Activated T-helper 1 cell treated with anti-CD3 and anti-CD28 coated beads, Interleukin-12 subunit alpha, Interleukin-12 subunit beta, Interleukin-2, Interleukin-4 antibody, amounts not matched to agents 30 ng/mL and 10 ng/mL and 1 ng/mL, durations not matched to agents 14 hours and 24 hours and 36 hours (primary cell): Measurements from ENCODE around the gene TBL1X. TPM values are rescaled to one million over a fixed set of nuclear protein-coding genes. Genes with fewer than 3 reads are reported as not detected.

ENCODE experiments used
- DNase-seq: peaks from one replicate; pipeline ENCODE4 v3.0.0; 2021; ENCODE audit warnings: low spot score
- H3K27ac Mint-ChIP-seq: one replicate; pipeline ENCODE4 v1.8.0; 2021; ENCODE audit warnings: mild to moderate bottlenecking, mixed read lengths
- H3K27me3 Mint-ChIP-seq: one replicate; pipeline ENCODE4 v1.8.0; 2022; ENCODE audit warnings: mild to moderate bottlenecking, moderate library complexity, mixed read lengths; ENCODE audit not compliant: insufficient read depth
- H3K36me3 Mint-ChIP-seq: one replicate; pipeline ENCODE4 v1.8.0; 2021; ENCODE audit warnings: low read depth, mixed read lengths
- H3K4me1 Mint-ChIP-seq: one replicate; pipeline ENCODE4 v1.8.0; 2021; ENCODE audit warnings: low read depth, mixed read lengths
- H3K4me3 Mint-ChIP-seq: one replicate; pipeline ENCODE4 v1.8.0; 2021; ENCODE audit warnings: mild to moderate bottlenecking, moderate library complexity, mixed read lengths
- H3K9me3 Mint-ChIP-seq: one replicate; pipeline ENCODE4 v1.8.0; 2021; ENCODE audit warnings: mixed read lengths
- intact Hi-C: fragments of 100-400 bp; cut with micrococcal nuclease; formaldehyde crosslinking; loops from one replicate; pipeline ENCODE4 v1.15.1; 2024
- total RNA-seq: library from RNA; stranded (reverse); gene quantifications from 2 replicates; pipeline ENCODE4 v1.2.3, GENCODE V29; 2022

TBL1X gene
- total RNA-seq, 1 donor from 2014 or later: 24.0 TPM

DNA sequence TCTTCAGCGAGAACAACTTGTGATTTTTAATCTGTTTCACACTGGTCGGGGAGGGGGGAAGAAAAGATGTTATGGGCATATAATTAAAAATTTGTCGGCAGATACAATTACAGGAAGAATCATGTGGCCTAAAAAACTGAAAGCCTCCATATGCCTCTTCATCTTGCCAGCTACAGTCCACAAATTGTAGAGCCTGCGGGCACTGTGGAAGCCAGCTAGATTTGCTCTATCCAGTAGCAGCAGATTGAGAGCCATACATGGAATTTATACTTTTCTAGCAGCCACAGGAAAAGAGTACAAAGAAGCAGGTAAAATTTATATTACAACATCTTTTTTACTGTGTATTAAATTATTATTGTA lies 147.3 kb downstream of the TBL1X start:
- no peaks in the 10 kb centered on the region for H3K4me1 Mint-ChIP-seq
- no peaks in the 10 kb centered on the region for H3K9me3 Mint-ChIP-seq
- intact Hi-C loops: no loop called here
- H3K36me3 Mint-ChIP-seq: no peaks in the 10 kb centered on the region
- H3K4me3 Mint-ChIP-seq: no peak overlapping the region
- DNase-seq: no peak
- H3K27me3 Mint-ChIP-seq: no peaks in the 10 kb centered on the region
- H3K27ac Mint-ChIP-seq: no peak overlapping the region

GRCh38 chrX:9614016-9614415 lies 149.2 kb downstream of the TBL1X start:
- no peaks in the 10 kb centered on the region for H3K9me3 Mint-ChIP-seq
- intact Hi-C loops: no loop called here
- H3K4me1 Mint-ChIP-seq: no peaks in the 10 kb centered on the region
- no peak overlapping the region for H3K4me3 Mint-ChIP-seq
- no peaks in the 10 kb centered on the region for H3K36me3 Mint-ChIP-seq
- DNase-seq: no peak
- no peaks in the 10 kb centered on the region for H3K27me3 Mint-ChIP-seq
- no peak overlapping the region for H3K27ac Mint-ChIP-seq

- H3K36me3 Mint-ChIP-seq: no peaks in the 10 kb centered on the region
- peak overlapping the region; percentile 16 for H3K27ac Mint-ChIP-seq
- peaks cover 18% of the 10 kb centered on the region for H3K4me1 Mint-ChIP-seq
- DNase-seq: no peak
- H3K9me3 Mint-ChIP-seq: no peaks in the 10 kb centered on the region
- H3K4me3 Mint-ChIP-seq: no peak overlapping the region
- peaks cover 2% of the 10 kb centered on the region for H3K27me3 Mint-ChIP-seq
- intact Hi-C loops: no loop called here
These were observed 154.3 kb downstream of the TBL1X start for GRCh38 chrX:9619133-9619532.

DNA sequence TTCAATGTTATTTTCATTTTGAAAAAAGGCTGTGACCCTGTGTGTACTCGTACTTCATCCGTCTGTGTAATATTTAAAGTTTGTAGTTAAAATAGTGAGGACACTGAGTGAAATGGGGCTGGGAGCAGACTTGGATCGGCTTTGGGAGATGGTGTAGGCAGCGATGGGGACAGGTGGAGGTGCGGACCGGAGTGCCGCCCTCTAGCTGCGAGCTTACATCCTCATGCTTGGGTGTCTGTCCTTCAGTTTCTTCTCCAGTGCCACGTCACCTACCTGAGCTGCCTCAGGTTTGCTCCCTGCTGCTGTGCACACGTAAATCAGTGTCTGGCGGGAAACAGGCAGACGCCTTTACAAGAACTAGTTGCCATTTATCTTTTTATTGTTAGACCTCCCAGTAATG lies 154.7 kb downstream of the TBL1X start:
- Mint-ChIP-seq H3K4me1 (peaks cover 23% of the 10 kb centered on the region), H3K27ac (peak overlapping the region; percentile 16), H3K36me3 (no peaks in the 10 kb centered on the region), H3K27me3 (peaks cover 2% of the 10 kb centered on the region), H3K9me3 (no peaks in the 10 kb centered on the region), H3K4me3 (no peak overlapping the region)
- intact Hi-C loops: no loop called here
- no peak for DNase-seq

GRCh38 chrX:9622128-9622527 lies 157.3 kb downstream of the TBL1X start:
- intact Hi-C loops: loop anchor here (1.0 to 5.0 kb wide), 2 partner anchors 55 to 165 kb away; no protein-coding TSS in a partner anchor
- no peak overlapping the region for H3K4me3 Mint-ChIP-seq

GRCh38 chrX:9626379-9626778 lies 161.5 kb downstream of the TBL1X start:
- Mint-ChIP-seq H3K4me3 (no peak overlapping the region), H3K27ac (no peak overlapping the region), H3K9me3 (no peaks in the 10 kb centered on the region), H3K4me1 (peaks cover 25% of the 10 kb centered on the region), H3K36me3 (peaks cover 2% of the 10 kb centered on the region), H3K27me3 (peaks cover 2% of the 10 kb centered on the region)
- intact Hi-C loops: no loop called here
- no peak for DNase-seq

More at GRCh38 chrX:9622128-9622527, 157.3 kb downstream of the TBL1X start:
- Mint-ChIP-seq H3K27me3 (peaks cover 2% of the 10 kb centered on the region), H3K9me3 (no peaks in the 10 kb centered on the region), H3K36me3 (no peaks in the 10 kb centered on the region), H3K27ac (no peak overlapping the region), H3K4me1 (peaks cover 31% of the 10 kb centered on the region)
- DNase-seq: no peak

- intact Hi-C loops: no loop called here
- Mint-ChIP-seq H3K27ac (no peak overlapping the region), H3K4me3 (no peak overlapping the region), H3K27me3 (no peaks in the 10 kb centered on the region), H3K36me3 (peaks cover 2% of the 10 kb centered on the region), H3K9me3 (no peaks in the 10 kb centered on the region), H3K4me1 (peaks cover 17% of the 10 kb centered on the region)
- DNase-seq: no peak
These were observed 163.1 kb downstream of the TBL1X start for GRCh38 chrX:9627922-9628321.

GRCh38 chrX:9628779-9629493 lies 164.1 kb downstream of the TBL1X start:
- Mint-ChIP-seq H3K4me3 (no peak overlapping the region), H3K4me1 (peaks cover 15% of the 10 kb centered on the region), H3K27me3 (no peaks in the 10 kb centered on the region), H3K9me3 (no peaks in the 10 kb centered on the region), H3K36me3 (peaks cover 2% of the 10 kb centered on the region), H3K27ac (no peak overlapping the region)
- DNase-seq: no peak
- intact Hi-C loops: no loop called here

- peaks cover 2% of the 10 kb centered on the region for H3K36me3 Mint-ChIP-seq
- intact Hi-C loops: no loop called here
These were observed 169.7 kb downstream of the TBL1X start for GRCh38 chrX:9634551-9634950.

GRCh38 chrX:9635368-9635767 lies 170.5 kb downstream of the TBL1X start:
- Mint-ChIP-seq H3K4me1 (peaks cover 7% of the 10 kb centered on the region), H3K4me3 (no peak overlapping the region), H3K27me3 (no peaks in the 10 kb centered on the region), H3K27ac (no peak overlapping the region), H3K9me3 (no peaks in the 10 kb centered on the region), H3K36me3 (peaks cover 2% of the 10 kb centered on the region)
- DNase-seq: no peak
- intact Hi-C loops: no loop called here

More at GRCh38 chrX:9634551-9634950, 169.7 kb downstream of the TBL1X start:
- Mint-ChIP-seq H3K27me3 (no peaks in the 10 kb centered on the region), H3K4me3 (no peak overlapping the region), H3K27ac (no peak overlapping the region), H3K9me3 (no peaks in the 10 kb centered on the region), H3K4me1 (peaks cover 7% of the 10 kb centered on the region)
- no peak for DNase-seq

DNA sequence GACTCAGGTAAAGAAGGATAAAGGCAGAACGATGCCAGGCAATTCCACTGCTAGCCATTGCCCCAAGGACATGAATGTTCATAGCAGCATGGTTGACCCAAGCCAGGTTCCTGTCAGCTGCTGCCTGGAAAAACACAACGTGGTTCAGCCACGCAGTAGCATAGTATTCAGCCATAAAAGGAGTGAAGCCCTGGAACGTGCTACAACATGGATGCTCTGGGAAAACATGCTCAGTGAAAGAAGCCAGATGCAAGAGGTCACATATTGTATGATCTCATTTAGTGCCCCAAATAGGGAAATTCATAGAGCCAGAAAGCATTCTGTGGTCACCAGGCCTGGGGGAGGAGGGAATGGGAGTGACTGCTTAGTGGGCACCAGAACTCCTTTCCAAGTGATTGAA lies 170.9 kb downstream of the TBL1X start:
- intact Hi-C loops: no loop called here
- peaks cover 2% of the 10 kb centered on the region for H3K36me3 Mint-ChIP-seq
- no peak for DNase-seq

GRCh38 chrX:9638871-9639270 lies 174.0 kb downstream of the TBL1X start:
- H3K36me3 Mint-ChIP-seq: peaks cover 7% of the 10 kb centered on the region
- H3K27ac Mint-ChIP-seq: no peak overlapping the region
- no peak for DNase-seq
- no peak overlapping the region for H3K4me3 Mint-ChIP-seq
- H3K9me3 Mint-ChIP-seq: no peaks in the 10 kb centered on the region
- intact Hi-C loops: no loop called here
- H3K27me3 Mint-ChIP-seq: no peaks in the 10 kb centered on the region
- peaks cover 19% of the 10 kb centered on the region for H3K4me1 Mint-ChIP-seq

More for the DNA sequence above, 170.9 kb downstream of the TBL1X start:
- Mint-ChIP-seq H3K4me1 (peaks cover 7% of the 10 kb centered on the region), H3K27me3 (no peaks in the 10 kb centered on the region), H3K9me3 (no peaks in the 10 kb centered on the region), H3K4me3 (no peak overlapping the region), H3K27ac (no peak overlapping the region)

DNA sequence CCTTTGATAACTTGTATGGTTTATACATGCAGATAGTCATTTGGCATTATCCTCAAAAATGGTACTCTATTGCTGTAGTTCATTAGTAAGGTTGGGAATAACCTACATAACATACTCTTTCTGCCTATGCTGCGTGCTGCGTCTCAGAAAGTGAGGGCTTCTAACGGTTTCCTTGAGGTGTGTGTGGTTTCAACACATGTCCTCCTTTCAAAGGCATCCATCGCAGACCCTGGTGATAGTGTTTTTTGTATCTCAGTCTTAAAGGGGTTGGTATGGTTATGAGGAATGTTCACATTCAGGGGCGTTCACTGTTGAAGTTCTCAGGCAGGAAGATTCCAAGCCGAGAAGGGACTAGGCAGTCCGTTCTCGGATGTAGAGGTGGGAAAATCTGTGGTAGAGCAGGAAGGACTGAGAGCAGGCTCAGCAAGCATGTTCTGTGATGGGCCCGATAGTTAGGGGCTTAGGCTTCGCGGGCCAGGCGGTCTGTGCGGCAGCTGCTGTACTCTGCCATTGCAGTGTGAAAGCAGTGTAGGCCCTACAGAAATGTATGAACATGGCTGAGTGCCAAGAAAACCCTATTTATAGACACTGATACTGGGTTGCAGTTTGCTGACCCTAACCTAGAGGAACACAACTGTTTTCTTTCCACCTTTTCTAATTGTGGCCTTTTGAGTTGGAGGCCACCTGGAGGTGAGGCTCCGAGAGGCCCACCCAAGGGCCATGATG lies 177.6 kb downstream of the TBL1X start:
- H3K4me3 Mint-ChIP-seq: no peak overlapping the region
- DNase-seq: no peak
- no peak overlapping the region for H3K27ac Mint-ChIP-seq
- intact Hi-C loops: no loop called here
- H3K4me1 Mint-ChIP-seq: peaks cover 34% of the 10 kb centered on the region
- H3K27me3 Mint-ChIP-seq: no peaks in the 10 kb centered on the region
- H3K36me3 Mint-ChIP-seq: peaks cover 9% of the 10 kb centered on the region
- no peaks in the 10 kb centered on the region for H3K9me3 Mint-ChIP-seq
